D721Med (cell line): Measurements from ENCODE around the gene NXN.
"Not testable (repeated sequence)": the region's sequence is repeated elsewhere in the genome, so short reads cannot be mapped to it uniquely, and the experiment has no call there.

Experiments
- DNase-seq: peaks from one replicate; pipeline ENCODE4 v3.0.0; 2011; ENCODE audit warnings: low spot score; ENCODE audit not compliant: insufficient read length
- FAIRE-seq: peaks from 2 replicates; lab custom pipeline; 2011; peaks lifted over from hg19 to GRCh38; lab: Jason Lieb, UNC
- TF ChIP-seq, protein P1 (sequence below): IDR thresholded peaks from 2 replicates; pipeline ENCODE4 v1.5.1; 2012; ENCODE audit warnings: mild to moderate bottlenecking, control low read depth; ENCODE audit not compliant: insufficient read depth; ENCODE audit errors: missing control alignments

Gene NXN

GRCh38 chr17:978103-979093 lies 1.2 kb downstream of the NXN start:
- DNase-seq (no peak), FAIRE-seq (no peak)

DNA sequence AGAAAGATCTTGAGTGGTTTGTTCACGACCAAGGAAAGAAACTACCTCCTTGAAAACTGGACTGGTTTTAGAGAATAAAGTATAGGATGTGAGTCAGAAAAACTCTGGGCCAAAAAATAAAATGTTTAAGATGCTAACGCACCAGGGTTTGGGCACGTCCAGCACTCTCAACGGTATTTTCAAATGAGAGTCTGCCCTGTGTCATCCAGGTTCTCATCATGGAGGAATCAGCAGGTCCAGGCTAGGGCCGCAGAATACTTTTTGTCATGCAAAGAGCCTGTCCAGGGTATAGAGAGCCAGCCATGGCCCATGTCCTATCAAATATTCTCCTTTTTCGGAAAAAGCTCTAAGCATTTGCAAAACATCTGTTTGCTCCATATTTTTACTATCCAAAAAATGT lies 2.4 kb downstream of the NXN start:
- DNase-seq (no peak), FAIRE-seq (no peak)
- TF ChIP-seq, protein P1, sequence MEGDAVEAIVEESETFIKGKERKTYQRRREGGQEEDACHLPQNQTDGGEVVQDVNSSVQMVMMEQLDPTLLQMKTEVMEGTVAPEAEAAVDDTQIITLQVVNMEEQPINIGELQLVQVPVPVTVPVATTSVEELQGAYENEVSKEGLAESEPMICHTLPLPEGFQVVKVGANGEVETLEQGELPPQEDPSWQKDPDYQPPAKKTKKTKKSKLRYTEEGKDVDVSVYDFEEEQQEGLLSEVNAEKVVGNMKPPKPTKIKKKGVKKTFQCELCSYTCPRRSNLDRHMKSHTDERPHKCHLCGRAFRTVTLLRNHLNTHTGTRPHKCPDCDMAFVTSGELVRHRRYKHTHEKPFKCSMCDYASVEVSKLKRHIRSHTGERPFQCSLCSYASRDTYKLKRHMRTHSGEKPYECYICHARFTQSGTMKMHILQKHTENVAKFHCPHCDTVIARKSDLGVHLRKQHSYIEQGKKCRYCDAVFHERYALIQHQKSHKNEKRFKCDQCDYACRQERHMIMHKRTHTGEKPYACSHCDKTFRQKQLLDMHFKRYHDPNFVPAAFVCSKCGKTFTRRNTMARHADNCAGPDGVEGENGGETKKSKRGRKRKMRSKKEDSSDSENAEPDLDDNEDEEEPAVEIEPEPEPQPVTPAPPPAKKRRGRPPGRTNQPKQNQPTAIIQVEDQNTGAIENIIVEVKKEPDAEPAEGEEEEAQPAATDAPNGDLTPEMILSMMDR, result no peak

More at GRCh38 chr17:978103-979093, 1.2 kb downstream of the NXN start:
- TF ChIP-seq, protein P1, result no peak

GRCh38 chr17:976312-976711 lies 3.3 kb downstream of the NXN start:
- FAIRE-seq (no peak), DNase-seq (no peak)

DNA sequence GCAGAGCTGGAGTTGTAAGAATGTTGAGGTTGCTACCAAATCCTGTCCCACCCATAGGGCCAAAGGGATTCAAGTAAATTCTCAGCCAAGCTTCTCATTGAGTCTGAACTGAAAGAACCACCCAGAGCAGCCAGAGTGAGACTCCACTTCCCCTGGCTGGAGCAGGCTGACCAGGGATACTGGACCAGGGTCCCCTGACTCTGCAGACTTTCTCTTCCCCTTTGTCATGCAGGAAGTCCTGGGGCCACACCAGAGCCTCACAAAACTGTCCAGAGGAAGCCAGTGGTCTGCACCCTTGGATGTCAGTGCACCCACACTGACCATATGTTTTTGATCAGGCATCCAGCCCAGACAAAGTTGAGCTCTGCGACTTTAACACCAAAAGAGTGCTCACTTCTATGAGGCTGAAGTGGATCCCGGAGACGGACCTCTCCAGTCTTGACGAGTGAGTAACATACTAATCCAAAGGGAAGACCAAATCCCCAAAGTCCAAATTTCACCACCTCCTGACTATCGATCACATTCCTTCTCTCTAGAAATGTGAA lies 4.1 kb downstream of the NXN start:
- TF ChIP-seq, protein P1, result no peak
- no peak for DNase-seq
- FAIRE-seq, result no peak

More at GRCh38 chr17:976312-976711, 3.3 kb downstream of the NXN start:
- TF ChIP-seq, protein P1, result no peak

- not testable (repeated sequence) for DNase-seq, FAIRE-seq
These were observed 4.8 kb downstream of the NXN start for GRCh38 chr17:974778-975177.

DNA sequence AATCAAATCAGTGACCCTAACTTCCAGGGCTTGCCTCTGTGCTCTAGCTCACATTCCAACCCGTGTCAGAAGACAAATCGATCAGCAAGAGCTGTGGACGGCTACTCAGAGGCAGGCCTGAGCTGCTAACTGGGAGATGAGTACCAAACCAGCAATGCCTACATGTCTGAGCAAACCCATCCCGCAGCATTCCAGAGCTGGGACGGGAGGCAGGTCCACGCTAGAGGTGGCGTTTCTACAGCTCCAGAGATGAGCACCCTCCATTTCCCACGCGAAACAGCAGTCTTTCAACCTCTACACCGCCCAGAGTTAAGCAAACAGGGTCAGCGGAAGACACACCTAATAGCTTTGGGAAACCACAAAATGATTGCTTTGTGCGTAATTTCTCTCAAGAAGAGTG lies 6.5 kb downstream of the NXN start:
- DNase-seq (no peak), FAIRE-seq (no peak)
- TF ChIP-seq, protein P1, result no peak

DNA sequence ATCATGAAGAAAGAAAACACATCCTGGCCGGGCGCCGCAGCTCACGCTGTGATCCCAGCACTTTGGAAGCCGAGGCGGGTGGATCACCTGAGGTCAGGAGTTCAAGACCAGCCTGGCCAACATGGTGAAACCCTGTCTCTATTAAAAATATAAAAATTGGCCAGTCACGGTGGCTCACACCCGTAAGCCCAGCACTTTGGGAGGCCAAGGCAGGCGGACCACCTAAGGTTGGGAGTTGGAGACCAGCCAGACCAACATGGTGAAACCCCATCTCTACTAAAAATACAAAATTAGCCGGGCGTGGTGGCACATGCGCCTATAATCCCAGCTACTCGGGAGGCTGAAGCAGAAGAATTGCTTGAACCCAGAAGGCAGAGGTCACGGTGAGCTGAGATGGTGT lies 7.7 kb downstream of the NXN start:
- DNase-seq, FAIRE-seq: not testable (repeated sequence)

DNA sequence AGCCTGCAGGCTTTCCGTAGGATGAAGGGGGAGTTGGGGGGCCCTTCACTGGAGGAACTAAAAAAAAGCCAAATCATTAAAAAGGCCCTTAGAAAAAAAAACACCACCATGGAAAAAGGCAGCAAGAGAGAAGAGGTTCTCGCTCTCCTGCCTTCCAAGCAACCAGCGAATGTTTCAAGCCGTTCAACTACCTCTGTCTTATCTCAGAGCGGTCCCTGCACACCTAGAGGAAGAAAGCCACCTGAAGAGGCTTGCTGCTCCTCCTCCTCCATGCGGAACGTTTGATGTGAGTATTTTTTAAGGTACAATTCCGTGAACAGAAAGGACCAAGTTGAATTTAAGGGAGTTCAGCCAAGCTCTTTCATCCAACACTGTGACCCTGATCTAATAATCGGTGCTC lies 9.2 kb downstream of the NXN start:
- TF ChIP-seq, protein P1, result no peak
- FAIRE-seq, result no peak

More for the DNA sequence above, 9.2 kb downstream of the NXN start:
- no peak for DNase-seq
